Glutamatergic neuron (in vitro differentiated cells): ENCODE results near the gene GPR107. TPM values are rescaled to one million over a fixed set of nuclear protein-coding genes. Genes with fewer than 3 reads are reported as not detected.

Experiments
- DNase-seq: peaks from one replicate; pipeline ENCODE4 v3.0.0; 2022
- H3K27ac Mint-ChIP-seq: one replicate; pipeline ENCODE4 v1.8.0; 2020; ENCODE audit warnings: mild to moderate bottlenecking, mixed read lengths, inconsistent platforms; ENCODE audit not compliant: unreplicated experiment
- H3K27me3 Mint-ChIP-seq: one replicate; pipeline ENCODE4 v1.8.0; 2020; ENCODE audit warnings: mild to moderate bottlenecking, moderate library complexity, mixed read lengths, inconsistent platforms; ENCODE audit not compliant: unreplicated experiment
- H3K36me3 Mint-ChIP-seq: one replicate; pipeline ENCODE4 v1.8.0; 2020; ENCODE audit warnings: mild to moderate bottlenecking, mixed read lengths, inconsistent platforms; ENCODE audit not compliant: unreplicated experiment
- H3K4me1 Mint-ChIP-seq: one replicate; pipeline ENCODE4 v1.8.0; 2020; ENCODE audit warnings: mild to moderate bottlenecking, low read depth, mixed read lengths, inconsistent platforms; ENCODE audit not compliant: unreplicated experiment
- H3K4me3 Mint-ChIP-seq: one replicate; pipeline ENCODE4 v1.8.0; 2020; ENCODE audit warnings: mild to moderate bottlenecking, mixed read lengths, inconsistent platforms; ENCODE audit not compliant: unreplicated experiment
- H3K9me3 Mint-ChIP-seq: one replicate; pipeline ENCODE4 v1.8.0; 2020; ENCODE audit warnings: mild to moderate bottlenecking, moderate library complexity, mixed read lengths, inconsistent platforms; ENCODE audit not compliant: unreplicated experiment
- total RNA-seq: library from RNA; stranded (reverse); fragmentation: NEBNext Ultra II Directional; extraction: Animal tissue kit (Norgen Biotek cat#: 25700); gene quantifications from one replicate; pipeline ENCODE4 v1.2.1, GENCODE V29; 2021; ENCODE audit not compliant: unreplicated experiment
- TF ChIP-seq, protein P1 (sequence below): fragments of 200-600 bp; sonication (generic); IDR thresholded peaks from one replicate; pipeline ENCODE4 v1.5.0; 2021; ENCODE audit not compliant: partially characterized antibody, unreplicated experiment

Gene GPR107
- total RNA-seq, 1 donor from 2014 or later = 48.2 TPM

DNA sequence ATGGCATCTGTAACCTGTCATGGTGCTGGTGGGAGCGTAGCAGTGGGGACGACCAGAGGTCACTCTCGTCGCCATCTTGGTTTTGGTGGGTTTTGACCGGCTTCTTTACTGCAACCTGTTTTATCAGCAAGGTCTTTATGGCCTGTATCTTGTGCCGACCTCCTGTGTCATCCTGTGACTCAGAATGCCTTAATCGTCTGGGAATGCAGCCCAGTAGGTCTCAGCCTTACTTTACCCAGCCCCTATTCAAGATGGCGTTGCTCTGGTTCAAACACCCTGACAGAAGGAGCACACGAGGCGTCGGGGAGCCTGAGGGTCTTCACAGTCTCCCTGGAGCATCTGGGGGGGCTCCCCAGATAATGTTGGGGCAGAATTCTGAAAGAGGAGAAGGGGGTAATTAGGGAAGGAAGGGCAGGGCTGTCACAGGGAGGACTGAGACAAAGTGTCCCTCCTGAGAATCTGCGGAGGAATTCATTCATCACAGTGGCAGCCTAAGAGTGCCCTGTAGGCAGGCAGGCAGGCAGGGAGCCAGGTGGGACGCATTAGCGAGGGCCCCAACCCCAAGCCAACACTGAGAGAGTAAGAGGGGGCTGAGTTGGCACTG, 97.2 kb downstream of the GPR107 start:
- Mint-ChIP-seq H3K27me3 (no peaks in the 10 kb centered on the region), H3K4me3 (no peak overlapping the region), H3K4me1 (peaks cover 4% of the 10 kb centered on the region), H3K9me3 (no peaks in the 10 kb centered on the region), H3K27ac (no peak overlapping the region), H3K36me3 (no peaks in the 10 kb centered on the region)
- TF ChIP-seq, protein P1, sequence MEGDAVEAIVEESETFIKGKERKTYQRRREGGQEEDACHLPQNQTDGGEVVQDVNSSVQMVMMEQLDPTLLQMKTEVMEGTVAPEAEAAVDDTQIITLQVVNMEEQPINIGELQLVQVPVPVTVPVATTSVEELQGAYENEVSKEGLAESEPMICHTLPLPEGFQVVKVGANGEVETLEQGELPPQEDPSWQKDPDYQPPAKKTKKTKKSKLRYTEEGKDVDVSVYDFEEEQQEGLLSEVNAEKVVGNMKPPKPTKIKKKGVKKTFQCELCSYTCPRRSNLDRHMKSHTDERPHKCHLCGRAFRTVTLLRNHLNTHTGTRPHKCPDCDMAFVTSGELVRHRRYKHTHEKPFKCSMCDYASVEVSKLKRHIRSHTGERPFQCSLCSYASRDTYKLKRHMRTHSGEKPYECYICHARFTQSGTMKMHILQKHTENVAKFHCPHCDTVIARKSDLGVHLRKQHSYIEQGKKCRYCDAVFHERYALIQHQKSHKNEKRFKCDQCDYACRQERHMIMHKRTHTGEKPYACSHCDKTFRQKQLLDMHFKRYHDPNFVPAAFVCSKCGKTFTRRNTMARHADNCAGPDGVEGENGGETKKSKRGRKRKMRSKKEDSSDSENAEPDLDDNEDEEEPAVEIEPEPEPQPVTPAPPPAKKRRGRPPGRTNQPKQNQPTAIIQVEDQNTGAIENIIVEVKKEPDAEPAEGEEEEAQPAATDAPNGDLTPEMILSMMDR = no peak
- no peak for DNase-seq

DNA sequence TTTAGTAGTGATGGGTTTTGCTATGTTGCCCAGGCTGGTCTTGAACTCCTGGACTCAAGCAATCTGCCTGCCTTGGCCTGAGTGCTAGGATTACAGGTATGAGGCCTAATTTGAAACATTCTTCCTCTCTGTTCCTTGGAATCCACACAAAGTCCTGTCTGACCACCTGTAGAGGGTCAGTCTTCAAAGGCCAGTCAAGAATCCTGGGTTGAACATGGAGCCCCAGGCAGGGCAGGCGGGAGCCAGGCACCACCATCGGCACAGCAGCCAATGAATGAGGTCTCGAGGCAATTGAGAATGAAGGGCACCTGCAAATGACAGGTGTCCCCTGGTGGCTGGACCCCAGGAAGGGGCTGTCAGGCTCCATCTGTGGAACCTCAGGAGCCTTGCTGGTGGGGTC, 101.1 kb downstream of the GPR107 start:
- no peak overlapping the region for H3K27ac Mint-ChIP-seq
- no peaks in the 10 kb centered on the region for H3K27me3 Mint-ChIP-seq
- no peaks in the 10 kb centered on the region for H3K36me3 Mint-ChIP-seq
- peaks cover 12% of the 10 kb centered on the region for H3K4me1 Mint-ChIP-seq
- DNase-seq = no peak
- H3K9me3 Mint-ChIP-seq = peaks cover 3% of the 10 kb centered on the region
- TF ChIP-seq, protein P1 = no peak
- H3K4me3 Mint-ChIP-seq = no peak overlapping the region

DNA sequence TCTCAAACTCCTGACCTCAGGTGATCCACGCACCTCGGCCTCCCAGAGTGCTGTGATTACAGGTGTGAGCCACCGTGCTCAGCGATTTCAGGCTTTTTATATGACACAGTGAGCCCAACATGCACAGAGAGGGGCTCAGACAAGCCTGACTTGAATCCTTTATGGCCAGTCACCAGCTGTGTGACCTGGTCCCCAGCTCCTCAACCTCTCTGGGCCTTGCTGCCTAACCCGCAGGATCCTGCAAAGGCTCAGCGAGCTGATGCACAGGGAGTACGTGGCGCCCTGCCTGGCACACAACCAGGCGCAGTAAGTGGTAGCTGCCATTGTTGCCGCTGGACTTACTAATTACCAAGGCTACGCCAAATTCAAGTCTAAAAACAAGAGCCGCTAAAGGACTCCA, 101.9 kb downstream of the GPR107 start:
- Mint-ChIP-seq H3K4me3 (no peak overlapping the region), H3K9me3 (peaks cover 3% of the 10 kb centered on the region), H3K27ac (no peak overlapping the region), H3K27me3 (peaks cover 2% of the 10 kb centered on the region), H3K4me1 (peaks cover 14% of the 10 kb centered on the region), H3K36me3 (no peaks in the 10 kb centered on the region)
- no peak for DNase-seq
- TF ChIP-seq, protein P1 = no peak

DNA sequence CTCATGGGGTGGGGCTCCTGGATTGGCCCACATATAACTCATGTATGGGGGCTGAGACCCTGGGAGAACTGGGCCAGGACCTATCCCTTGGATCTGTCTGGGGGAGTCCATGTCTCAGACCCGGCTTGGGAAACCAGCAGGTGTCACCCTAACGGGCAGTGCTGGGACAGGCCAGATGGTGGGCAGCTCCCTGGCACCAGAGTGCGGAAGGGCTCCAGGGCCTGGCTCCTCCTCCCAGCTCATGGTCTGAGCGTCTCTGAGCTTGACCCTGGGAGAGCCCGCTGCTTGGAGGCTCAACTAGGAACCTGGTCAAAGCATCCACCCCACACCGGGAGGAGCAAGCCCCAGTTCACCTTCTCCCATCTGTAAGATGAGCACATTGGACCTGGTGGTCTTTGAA, 103.0 kb downstream of the GPR107 start:
- TF ChIP-seq, protein P1 = no peak
- H3K27me3 Mint-ChIP-seq = peaks cover 3% of the 10 kb centered on the region
- H3K9me3 Mint-ChIP-seq = peaks cover 3% of the 10 kb centered on the region
- no peak overlapping the region for H3K27ac Mint-ChIP-seq
- DNase-seq = no peak
- no peak overlapping the region for H3K4me3 Mint-ChIP-seq
- H3K36me3 Mint-ChIP-seq = no peaks in the 10 kb centered on the region
- peaks cover 13% of the 10 kb centered on the region for H3K4me1 Mint-ChIP-seq

DNA sequence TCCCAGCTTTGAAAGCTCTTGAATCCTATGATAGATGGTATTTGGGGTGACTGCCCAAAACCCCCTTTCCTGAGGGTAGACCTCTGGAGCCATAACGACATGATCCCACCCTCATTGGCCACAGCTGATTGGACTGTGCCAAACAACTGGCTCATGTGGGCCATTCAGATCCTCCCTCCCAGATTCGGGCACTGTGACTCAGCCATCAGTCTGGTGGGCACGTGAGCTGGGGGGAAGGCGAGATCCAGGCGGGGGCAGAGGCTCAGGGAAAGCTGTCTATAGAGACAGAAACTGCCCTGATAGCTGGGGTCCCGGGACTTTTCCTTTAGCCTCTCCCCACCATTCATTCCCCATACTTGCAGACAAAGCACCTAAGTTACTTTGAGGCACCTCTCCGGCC, 103.4 kb downstream of the GPR107 start:
- Mint-ChIP-seq H3K27ac (no peak overlapping the region), H3K4me3 (no peak overlapping the region), H3K9me3 (peaks cover 3% of the 10 kb centered on the region), H3K27me3 (peaks cover 3% of the 10 kb centered on the region), H3K36me3 (no peaks in the 10 kb centered on the region), H3K4me1 (peaks cover 10% of the 10 kb centered on the region)
- DNase-seq = no peak
- TF ChIP-seq, protein P1 = no peak
